GM12875 (cell line): Measurements from ENCODE around the gene METTL16.
"Not testable (repeated sequence)": the region's sequence is repeated elsewhere in the genome, so short reads cannot be mapped to it uniquely, and the experiment has no call there.

Experiments used
- H3K4me3 ChIP-seq: one replicate; pipeline ENCODE4 v1.5.1; 2011; ENCODE audit warnings: low read depth, low read length, control low read depth
- CTCF ChIP-seq: IDR thresholded peaks from 2 replicates; pipeline ENCODE4 v1.5.1; 2011; ENCODE audit warnings: low read depth, mild to moderate bottlenecking, control low read depth, inconsistent platforms, low read length, moderate library complexity, borderline replicate concordance; ENCODE audit not compliant: insufficient read depth

METTL16 gene

GRCh38 chr17:2511462-2512369, at the start of gene METTL16:
METTL16 (minus strand) TSS chr17:2511888; CDS start chr17:2502331, 9,557 bp downstream.
- peak within 1 kb of the TSS; percentile 46 for H3K4me3 ChIP-seq
- no peak for TF ChIP-seq CTCF

- H3K4me3 ChIP-seq = no peak overlapping the region
- TF ChIP-seq CTCF = no peak
Measured at GRCh38 chr17:2560658-2561057, 49.0 kb upstream of the METTL16 start.

GRCh38 chr17:2551928-2552327, 40.2 kb upstream of the METTL16 start:
- TF ChIP-seq CTCF = no peak
- H3K4me3 ChIP-seq = no peak overlapping the region

- H3K4me3 ChIP-seq = no peak overlapping the region
- TF ChIP-seq CTCF = no peak
Measured at GRCh38 chr17:2551493-2551892, 39.8 kb upstream of the METTL16 start.

- TF ChIP-seq CTCF = no peak
- H3K4me3 ChIP-seq = no peak overlapping the region
Measured at GRCh38 chr17:2549392-2550211, 37.9 kb upstream of the METTL16 start.

GRCh38 chr17:2548026-2548425, 36.3 kb upstream of the METTL16 start:
- H3K4me3 ChIP-seq = not testable (repeated sequence)

- no peak overlapping the region for H3K4me3 ChIP-seq
- no peak for TF ChIP-seq CTCF
Measured at GRCh38 chr17:2547176-2547575, 35.5 kb upstream of the METTL16 start.
